Testis (tissue), 3 donors: Measurements from ENCODE around the gene ATP11A. TPM values are rescaled to one million over a fixed set of nuclear protein-coding genes. Genes with fewer than 3 reads are reported as not detected.

Experiments used
- DNase-seq: peaks from one replicate; pipeline ENCODE4 v3.0.0-alpha.2; 2019
- H3K27ac ChIP-seq, 2 donors: fragments of 200-600 bp; sonication (generic); one replicate each; pipeline ENCODE4 v1.5.1; 2019
- H3K27me3 ChIP-seq: fragments of 200-600 bp; sonication (generic); one replicate; pipeline ENCODE4 v1.5.1; 2019
- H3K36me3 ChIP-seq: fragments of 200-600 bp; sonication (generic); one replicate; pipeline ENCODE4 v1.5.1; 2017; ENCODE audit warnings: low read depth; ENCODE audit errors: missing control alignments
- H3K4me1 ChIP-seq: fragments of 200-600 bp; sonication (generic); one replicate; pipeline ENCODE4 v1.5.1; 2019
- H3K4me3 ChIP-seq, 2 donors: fragments of 200-600 bp; sonication (generic); one replicate each; pipeline ENCODE4 v1.5.1; 2017 to 2019
- H3K9me3 ChIP-seq: fragments of 200-600 bp; sonication (generic); one replicate; pipeline ENCODE4 v1.5.1; 2017
- CTCF ChIP-seq, 3 experiments: fragments of 450-650 bp in 2 of 3; fragments of 200-600 bp in 1 of 3; sonication (generic) in 1 of 3; IDR thresholded peaks; one replicate each; pipeline ENCODE4 v1.5.1; 2016 to 2019; ENCODE audit warnings: antibody characterized with exemption in 3 of 3, mild to moderate bottlenecking in 2 of 3, moderate library complexity in 1 of 3
- POLR2A ChIP-seq: fragments of 450-650 bp; IDR thresholded peaks from one replicate; pipeline ENCODE4 v1.6.1; 2017; ENCODE audit warnings: antibody characterized with exemption, mild to moderate bottlenecking, moderate library complexity
- WGBS, 2 donors: methylation state at CpG; one replicate each; pipeline ENCODE4 v1.1.5; 2018; 5-methylcytosine and 5-hydroxymethylcytosine counted together
- intact Hi-C: fragments of 100-400 bp; cut with DNase I; formaldehyde crosslinking; loops from one replicate; pipeline ENCODE4 v1.15.1; 2023; ENCODE audit warnings: low total_unique reads
- polyA plus RNA-seq: library from polyadenylated mRNA; stranded (reverse); fragments of 350-450 nt; fragmentation: Illumina TruSeq; extraction: RNeasy Lipid Tissue Mini Kit (QIAGEN cat#74804); gene quantifications from one replicate; pipeline ENCODE4 v1.2.3, GENCODE V29; 2014; ENCODE audit warnings: low read depth, low replicate concordance; ENCODE audit not compliant: insufficient read depth
- total RNA-seq, 2 donors: library from RNA; depleted of rRNA; stranded (reverse); fragments of >200 nt; gene quantifications; one replicate each; pipeline ENCODE4 v1.2.3, GENCODE V29; 2016

The ATP11A gene
- total and polyA plus RNA-seq, 3 donors from 2014 or later: 34.4 to 122 (median 112) TPM

- no peaks in the 10 kb centered on the region for H3K9me3 ChIP-seq
- H3K4me3 ChIP-seq: no peak overlapping the region
- WGBS, 2 donors: 56 to 68% methylated on average over 16 of the region's 16 CpGs
- TF ChIP-seq POLR2A (no peak), CTCF (IDR thresholded peaks at IDR 0.05) (no peak)
- intact Hi-C loops: no loop called here
- DNase-seq: peak; percentile 57
- no peaks in the 10 kb centered on the region for H3K27me3 ChIP-seq
- H3K36me3 ChIP-seq: no peaks in the 10 kb centered on the region
- peak overlapping the region in 1 of 2 donors; percentile 37 for H3K27ac ChIP-seq
- H3K4me1 ChIP-seq: peaks cover 24% of the 10 kb centered on the region
These were observed 67.3 kb downstream of the ATP11A start for GRCh38 chr13:112756967-112757758.

- Histone ChIP-seq H3K9me3 (no peaks in the 10 kb centered on the region), H3K36me3 (no peaks in the 10 kb centered on the region), H3K4me1 (peaks cover 24% of the 10 kb centered on the region), H3K4me3 (no peak overlapping the region), H3K27me3 (no peaks in the 10 kb centered on the region), H3K27ac (peak overlapping the region in 1 of 2 donors; percentile 37)
- 80 to 91% methylated on average over 10 of the region's 10 CpGs for WGBS, 2 donors
- DNase-seq: no peak
- intact Hi-C loops: no loop called here
- TF ChIP-seq CTCF (IDR thresholded peaks at IDR 0.05): no peak
These were observed 67.9 kb downstream of the ATP11A start for GRCh38 chr13:112757759-112758086.

GRCh38 chr13:112759053-112759452 lies 69.2 kb downstream of the ATP11A start:
- no peaks in the 10 kb centered on the region for H3K9me3 ChIP-seq
- H3K4me1 ChIP-seq: peaks cover 17% of the 10 kb centered on the region
- no peaks in the 10 kb centered on the region for H3K36me3 ChIP-seq
- H3K27ac ChIP-seq: no peak overlapping the region
- H3K27me3 ChIP-seq: no peaks in the 10 kb centered on the region
- H3K4me3 ChIP-seq: no peak overlapping the region
- TF ChIP-seq CTCF (IDR thresholded peaks at IDR 0.05): no peak
- no peak for TF ChIP-seq POLR2A
- 84 to 95% methylated on average over 8 to 9 of the region's 9 CpGs for WGBS, 2 donors
- intact Hi-C loops: no loop called here
- DNase-seq: no peak

- Histone ChIP-seq H3K4me3 (no peak overlapping the region), H3K36me3 (no peaks in the 10 kb centered on the region), H3K9me3 (no peaks in the 10 kb centered on the region), H3K27me3 (no peaks in the 10 kb centered on the region), H3K27ac (no peak overlapping the region), H3K4me1 (peaks cover 17% of the 10 kb centered on the region)
- no peak for TF ChIP-seq POLR2A
- no peak for TF ChIP-seq CTCF (IDR thresholded peaks at IDR 0.05)
- DNase-seq: no peak
- intact Hi-C loops: no loop called here
- WGBS, 2 donors: 90 to 94% methylated on average over 11 of the region's 11 CpGs
These were observed 70.0 kb downstream of the ATP11A start for GRCh38 chr13:112759827-112760226.

- H3K27ac ChIP-seq: no peak overlapping the region
- no peaks in the 10 kb centered on the region for H3K36me3 ChIP-seq
- TF ChIP-seq POLR2A: no peak
- no peak for TF ChIP-seq CTCF (IDR thresholded peaks at IDR 0.05)
- no peak overlapping the region for H3K4me3 ChIP-seq
- H3K9me3 ChIP-seq: no peaks in the 10 kb centered on the region
- WGBS, 2 donors: 76 to 83% methylated on average over 3 of the region's 3 CpGs
- DNase-seq: no peak
- peaks cover 17% of the 10 kb centered on the region for H3K4me1 ChIP-seq
- intact Hi-C loops: no loop called here
- no peaks in the 10 kb centered on the region for H3K27me3 ChIP-seq
These were observed 70.6 kb downstream of the ATP11A start for GRCh38 chr13:112760435-112760834.
